GM19099 (cell line): Measurements from ENCODE around the gene ZNF304.
A peak's percentile ranks its signal among the peaks of the same experiment; 100 is the strongest.

Experiments used
- POLR2A ChIP-seq: IDR thresholded peaks from 3 replicates; pipeline ENCODE4 v1.6.1; 2011; ENCODE audit warnings: low read depth; ENCODE audit not compliant: insufficient read length; ENCODE audit errors: extremely low read depth

ZNF304 gene

DNA sequence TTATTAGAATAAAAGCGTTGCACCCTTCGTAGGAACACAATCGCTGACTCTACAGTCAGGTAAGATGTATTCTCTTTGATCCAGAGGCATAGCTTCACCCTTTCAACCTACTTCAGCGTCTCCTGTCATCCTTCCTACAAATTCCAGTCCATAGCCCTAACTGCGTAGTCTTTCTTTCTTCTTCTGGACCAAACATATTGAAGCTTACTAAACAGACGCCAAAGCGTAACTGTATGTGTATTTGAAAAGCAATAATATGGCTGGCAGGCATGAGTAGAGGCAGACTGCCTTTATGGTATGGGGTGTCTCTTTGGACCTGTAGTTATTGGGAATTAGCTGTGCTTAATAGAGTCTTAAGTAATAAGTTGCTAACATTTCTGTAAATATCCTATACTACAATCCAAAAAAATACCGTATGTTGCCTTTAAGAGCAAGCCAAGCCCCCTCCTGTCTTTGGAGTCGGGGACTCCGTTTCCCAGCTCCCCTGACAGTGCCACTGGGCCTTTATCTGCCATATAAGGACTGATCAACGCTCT lies 38.2 kb downstream of the ZNF304 start:
- no peak for TF ChIP-seq POLR2A

GRCh38 chr19:57389730-57390598 lies 38.9 kb downstream of the ZNF304 start, which contains the start of gene ZNF548:
ZNF548 (plus strand) TSS chr19:57389854; CDS start chr19:57390100, 246 bp downstream.
- peak; percentile 49 for TF ChIP-seq POLR2A

- no peak for TF ChIP-seq POLR2A
Observed at GRCh38 chr19:57395710-57396109, 44.6 kb downstream of the ZNF304 start.

DNA sequence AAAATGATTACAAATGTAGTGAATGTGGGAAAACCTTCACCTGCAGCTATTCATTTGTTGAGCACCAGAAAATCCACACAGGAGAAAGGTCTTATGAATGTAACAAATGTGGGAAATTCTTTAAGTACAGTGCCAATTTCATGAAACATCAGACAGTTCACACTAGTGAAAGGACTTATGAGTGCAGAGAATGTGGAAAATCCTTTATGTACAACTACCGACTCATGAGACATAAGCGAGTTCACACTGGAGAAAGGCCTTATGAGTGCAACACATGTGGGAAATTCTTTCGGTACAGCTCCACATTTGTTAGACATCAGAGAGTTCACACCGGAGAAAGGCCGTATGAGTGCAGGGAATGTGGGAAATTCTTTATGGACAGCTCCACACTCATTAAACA lies 47.8 kb downstream of the ZNF304 start:
- no peak for TF ChIP-seq POLR2A

DNA sequence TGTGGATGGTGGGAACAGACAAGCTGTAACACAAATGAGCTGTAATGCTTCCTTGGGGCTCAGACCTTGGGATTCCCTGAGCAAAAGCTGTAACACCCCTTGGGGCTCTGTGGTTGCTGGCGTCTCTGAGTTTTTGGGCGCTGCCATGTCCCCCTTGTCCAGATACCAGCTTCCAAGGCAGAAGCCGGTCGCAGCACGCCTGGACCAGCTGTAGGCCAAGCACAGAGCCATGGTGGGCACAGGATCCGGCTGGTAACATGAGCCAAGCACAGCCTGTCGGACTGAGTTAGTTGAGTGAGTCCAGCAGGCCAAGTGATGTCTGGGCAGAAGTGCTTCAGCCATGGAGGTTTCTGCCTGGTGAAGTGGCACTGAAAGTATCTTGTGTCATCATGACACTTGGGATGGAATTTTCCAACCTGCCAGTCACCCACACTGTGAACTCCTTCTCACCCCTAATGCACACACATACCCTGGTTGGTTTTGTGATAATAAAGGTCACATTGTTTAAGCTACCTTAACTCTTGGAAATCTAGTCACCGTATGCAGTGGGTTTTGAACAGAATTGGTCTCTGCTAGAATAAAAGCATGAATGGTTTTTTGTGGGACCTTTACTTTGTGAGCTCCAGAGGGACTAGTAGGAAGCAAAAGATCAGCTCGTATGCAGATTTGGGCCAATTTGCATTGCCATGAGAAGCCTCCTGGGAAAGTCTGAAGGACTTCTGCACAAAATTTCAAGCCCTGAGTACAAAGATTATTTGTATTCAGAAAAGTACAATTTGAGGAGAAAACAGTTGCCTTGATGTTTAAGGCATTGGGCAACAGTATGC lies 52.9 kb downstream of the ZNF304 start:
- no peak for TF ChIP-seq POLR2A

GRCh38 chr19:57406516-57407123 lies 55.5 kb downstream of the ZNF304 start:
- no peak for TF ChIP-seq POLR2A
